ENCODE data around the gene CDH3. TPM values are rescaled to one million over a fixed set of nuclear protein-coding genes. Genes with fewer than 3 reads are reported as not detected.
A peak's percentile ranks its signal among the peaks of the same experiment; 100 is the strongest.

CDH3 gene
- total and polyA plus RNA-seq, 2 of the 13 experiments (the other 11 are each of a cell fraction or from before 2014, with no cell fraction given) = 0.11 TPM; not detected in 1

DNA sequence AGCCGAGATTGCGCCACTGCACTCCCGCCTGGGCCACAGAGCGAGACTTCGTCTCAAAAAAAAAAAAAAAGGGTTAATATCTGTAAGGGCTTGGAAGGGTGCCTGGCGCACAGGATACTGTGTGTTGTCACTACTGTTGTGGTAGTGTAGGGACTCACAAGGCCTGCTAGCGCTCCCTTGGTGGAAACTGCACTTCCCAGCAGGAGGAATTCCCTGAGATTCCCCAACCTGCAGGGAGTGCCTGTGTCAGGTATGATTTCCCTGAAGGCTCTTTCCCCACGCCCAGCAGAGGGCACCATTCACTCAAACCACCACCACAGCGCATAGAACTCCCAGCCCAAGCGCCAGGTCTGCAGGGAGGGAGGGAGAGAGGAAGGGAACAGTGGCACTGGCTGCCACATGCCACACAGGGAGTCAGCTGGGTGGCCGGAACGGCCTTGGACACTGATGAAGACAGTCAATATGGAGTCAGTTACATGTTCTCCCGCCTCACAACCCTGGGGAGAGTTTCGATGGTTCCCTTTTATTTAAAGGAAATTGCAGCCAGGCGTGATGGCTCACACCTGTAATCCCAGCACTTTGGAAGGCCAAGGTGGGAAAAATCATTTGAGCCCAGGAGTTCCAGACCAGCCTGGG is 59.2 kb downstream of the CDH3 start (continued):
- TF ChIP-seq, protein P1, sequence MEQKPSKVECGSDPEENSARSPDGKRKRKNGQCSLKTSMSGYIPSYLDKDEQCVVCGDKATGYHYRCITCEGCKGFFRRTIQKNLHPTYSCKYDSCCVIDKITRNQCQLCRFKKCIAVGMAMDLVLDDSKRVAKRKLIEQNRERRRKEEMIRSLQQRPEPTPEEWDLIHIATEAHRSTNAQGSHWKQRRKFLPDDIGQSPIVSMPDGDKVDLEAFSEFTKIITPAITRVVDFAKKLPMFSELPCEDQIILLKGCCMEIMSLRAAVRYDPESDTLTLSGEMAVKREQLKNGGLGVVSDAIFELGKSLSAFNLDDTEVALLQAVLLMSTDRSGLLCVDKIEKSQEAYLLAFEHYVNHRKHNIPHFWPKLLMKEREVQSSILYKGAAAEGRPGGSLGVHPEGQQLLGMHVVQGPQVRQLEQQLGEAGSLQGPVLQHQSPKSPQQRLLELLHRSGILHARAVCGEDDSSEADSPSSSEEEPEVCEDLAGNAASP (CRISPR knock-in tag; IDR thresholded peaks at IDR 0.05; ENCODE audit: borderline replicate concordance) = peak; percentile 68
- peak; percentile 79; the same call in 1 of the 2 replicates for TF ChIP-seq NRL (CRISPR knock-in tag; IDR thresholded peaks at IDR 0.05; ENCODE audit: borderline replicate concordance)
- no peak for TF ChIP-seq SMARCC2 (IDR thresholded peaks at IDR 0.05)
- TF ChIP-seq JUN (CRISPR knock-in tag; IDR thresholded peaks at IDR 0.05) = 0 out of 2 replicates have a peak, but pooled peaks have one; percentile 27
- TF ChIP-seq, protein P2, sequence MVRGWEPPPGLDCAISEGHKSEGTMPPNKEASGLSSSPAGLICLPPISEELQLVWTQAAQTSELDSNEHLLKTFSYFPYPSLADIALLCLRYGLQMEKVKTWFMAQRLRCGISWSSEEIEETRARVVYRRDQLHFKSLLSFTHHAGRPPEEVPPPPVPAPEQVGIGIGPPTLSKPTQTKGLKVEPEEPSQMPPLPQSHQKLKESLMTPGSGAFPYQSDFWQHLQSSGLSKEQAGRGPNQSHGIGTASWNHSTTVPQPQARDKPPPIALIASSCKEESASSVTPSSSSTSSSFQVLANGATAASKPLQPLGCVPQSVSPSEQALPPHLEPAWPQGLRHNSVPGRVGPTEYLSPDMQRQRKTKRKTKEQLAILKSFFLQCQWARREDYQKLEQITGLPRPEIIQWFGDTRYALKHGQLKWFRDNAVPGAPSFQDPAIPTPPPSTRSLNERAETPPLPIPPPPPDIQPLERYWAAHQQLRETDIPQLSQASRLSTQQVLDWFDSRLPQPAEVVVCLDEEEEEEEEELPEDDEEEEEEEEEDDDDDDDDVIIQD (CRISPR knock-in tag; IDR thresholded peaks at IDR 0.05; ENCODE audit: low read depth) = peak; percentile 64
- TF ChIP-seq, protein P3, sequence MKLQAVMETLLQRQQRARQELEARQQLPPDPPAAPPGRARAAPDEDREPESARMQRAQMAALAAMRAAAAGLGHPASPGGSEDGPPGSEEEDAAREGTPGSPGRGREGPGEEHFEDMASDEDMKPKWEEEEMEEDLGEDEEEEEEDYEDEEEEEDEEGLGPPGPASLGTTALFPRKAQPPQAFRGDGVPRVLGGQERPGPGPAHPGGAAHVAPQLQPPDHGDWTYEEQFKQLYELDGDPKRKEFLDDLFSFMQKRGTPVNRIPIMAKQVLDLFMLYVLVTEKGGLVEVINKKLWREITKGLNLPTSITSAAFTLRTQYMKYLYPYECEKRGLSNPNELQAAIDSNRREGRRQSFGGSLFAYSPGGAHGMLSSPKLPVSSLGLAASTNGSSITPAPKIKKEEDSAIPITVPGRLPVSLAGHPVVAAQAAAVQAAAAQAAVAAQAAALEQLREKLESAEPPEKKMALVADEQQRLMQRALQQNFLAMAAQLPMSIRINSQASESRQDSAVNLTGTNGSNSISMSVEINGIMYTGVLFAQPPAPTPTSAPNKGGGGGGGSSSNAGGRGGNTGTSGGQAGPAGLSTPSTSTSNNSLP (IDR thresholded peaks at IDR 0.05; ENCODE audit: low read depth, low read length) = no peak
- no peak for TF ChIP-seq ETV6 (CRISPR knock-in tag; conservative IDR thresholded peaks at IDR 0.05)
- TF ChIP-seq, protein P4, sequence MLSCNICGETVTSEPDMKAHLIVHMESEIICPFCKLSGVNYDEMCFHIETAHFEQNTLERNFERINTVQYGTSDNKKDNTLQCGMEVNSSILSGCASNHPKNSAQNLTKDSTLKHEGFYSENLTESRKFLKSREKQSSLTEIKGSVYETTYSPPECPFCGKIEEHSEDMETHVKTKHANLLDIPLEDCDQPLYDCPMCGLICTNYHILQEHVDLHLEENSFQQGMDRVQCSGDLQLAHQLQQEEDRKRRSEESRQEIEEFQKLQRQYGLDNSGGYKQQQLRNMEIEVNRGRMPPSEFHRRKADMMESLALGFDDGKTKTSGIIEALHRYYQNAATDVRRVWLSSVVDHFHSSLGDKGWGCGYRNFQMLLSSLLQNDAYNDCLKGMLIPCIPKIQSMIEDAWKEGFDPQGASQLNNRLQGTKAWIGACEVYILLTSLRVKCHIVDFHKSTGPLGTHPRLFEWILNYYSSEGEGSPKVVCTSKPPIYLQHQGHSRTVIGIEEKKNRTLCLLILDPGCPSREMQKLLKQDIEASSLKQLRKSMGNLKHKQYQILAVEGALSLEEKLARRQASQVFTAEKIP (CRISPR knock-in tag; IDR thresholded peaks at IDR 0.05; ENCODE audit: borderline replicate concordance) = no peak
- TF ChIP-seq HNF4G (IDR thresholded peaks at IDR 0.05; ENCODE audit: borderline replicate concordance, low read depth, low read length) = no peak
- TF ChIP-seq HNF4G (CRISPR knock-in tag; IDR thresholded peaks at IDR 0.05; ENCODE audit: borderline replicate concordance, low read depth) = no peak
- TF ChIP-seq, protein P5, sequence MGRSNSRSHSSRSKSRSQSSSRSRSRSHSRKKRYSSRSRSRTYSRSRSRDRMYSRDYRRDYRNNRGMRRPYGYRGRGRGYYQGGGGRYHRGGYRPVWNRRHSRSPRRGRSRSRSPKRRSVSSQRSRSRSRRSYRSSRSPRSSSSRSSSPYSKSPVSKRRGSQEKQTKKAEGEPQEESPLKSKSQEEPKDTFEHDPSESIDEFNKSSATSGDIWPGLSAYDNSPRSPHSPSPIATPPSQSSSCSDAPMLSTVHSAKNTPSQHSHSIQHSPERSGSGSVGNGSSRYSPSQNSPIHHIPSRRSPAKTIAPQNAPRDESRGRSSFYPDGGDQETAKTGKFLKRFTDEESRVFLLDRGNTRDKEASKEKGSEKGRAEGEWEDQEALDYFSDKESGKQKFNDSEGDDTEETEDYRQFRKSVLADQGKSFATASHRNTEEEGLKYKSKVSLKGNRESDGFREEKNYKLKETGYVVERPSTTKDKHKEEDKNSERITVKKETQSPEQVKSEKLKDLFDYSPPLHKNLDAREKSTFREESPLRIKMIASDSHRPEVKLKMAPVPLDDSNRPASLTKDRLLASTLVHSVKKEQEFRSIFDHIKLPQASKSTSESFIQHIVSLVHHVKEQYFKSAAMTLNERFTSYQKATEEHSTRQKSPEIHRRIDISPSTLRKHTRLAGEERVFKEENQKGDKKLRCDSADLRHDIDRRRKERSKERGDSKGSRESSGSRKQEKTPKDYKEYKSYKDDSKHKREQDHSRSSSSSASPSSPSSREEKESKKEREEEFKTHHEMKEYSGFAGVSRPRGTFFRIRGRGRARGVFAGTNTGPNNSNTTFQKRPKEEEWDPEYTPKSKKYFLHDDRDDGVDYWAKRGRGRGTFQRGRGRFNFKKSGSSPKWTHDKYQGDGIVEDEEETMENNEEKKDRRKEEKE (IDR thresholded peaks at IDR 0.05) = no peak
- TF ChIP-seq XRCC5 (optimal IDR thresholded peaks at IDR 0.05; ENCODE audit: low read length) = peak; percentile 95
- TF ChIP-seq ZSCAN30 (CRISPR knock-in tag; IDR thresholded peaks at IDR 0.05) = no peak
- TF ChIP-seq, protein P6, sequence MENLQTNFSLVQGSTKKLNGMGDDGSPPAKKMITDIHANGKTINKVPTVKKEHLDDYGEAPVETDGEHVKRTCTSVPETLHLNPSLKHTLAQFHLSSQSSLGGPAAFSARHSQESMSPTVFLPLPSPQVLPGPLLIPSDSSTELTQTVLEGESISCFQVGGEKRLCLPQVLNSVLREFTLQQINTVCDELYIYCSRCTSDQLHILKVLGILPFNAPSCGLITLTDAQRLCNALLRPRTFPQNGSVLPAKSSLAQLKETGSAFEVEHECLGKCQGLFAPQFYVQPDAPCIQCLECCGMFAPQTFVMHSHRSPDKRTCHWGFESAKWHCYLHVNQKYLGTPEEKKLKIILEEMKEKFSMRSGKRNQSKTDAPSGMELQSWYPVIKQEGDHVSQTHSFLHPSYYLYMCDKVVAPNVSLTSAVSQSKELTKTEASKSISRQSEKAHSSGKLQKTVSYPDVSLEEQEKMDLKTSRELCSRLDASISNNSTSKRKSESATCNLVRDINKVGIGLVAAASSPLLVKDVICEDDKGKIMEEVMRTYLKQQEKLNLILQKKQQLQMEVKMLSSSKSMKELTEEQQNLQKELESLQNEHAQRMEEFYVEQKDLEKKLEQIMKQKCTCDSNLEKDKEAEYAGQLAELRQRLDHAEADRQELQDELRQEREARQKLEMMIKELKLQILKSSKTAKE (CRISPR knock-in tag; IDR thresholded peaks at IDR 0.05; ENCODE audit: borderline replicate concordance) = no peak
- TF ChIP-seq HOXA9 (CRISPR knock-in tag; IDR thresholded peaks at IDR 0.05; ENCODE audit: borderline replicate concordance) = no peak; the same call in 1 of the 2 replicates
- 0 out of 2 replicates have a peak, but pooled peaks have one; percentile 31 for TF ChIP-seq ZNF296 (CRISPR knock-in tag; conservative IDR thresholded peaks at IDR 0.05)
- TF ChIP-seq GTF2F1 (IDR thresholded peaks at IDR 0.05; ENCODE audit: low read length) = no peak
- no peak for TF ChIP-seq GZF1 (CRISPR knock-in tag; IDR thresholded peaks at IDR 0.05)
